Parathyroid adenoma (tissue), 2 donors: ENCODE results near the gene MINK1.

Experiments
- H2AFZ ChIP-seq: fragments of 300-600 bp; sonication (generic); one replicate; pipeline ENCODE4 v1.7.0; 2017; ENCODE audit warnings: antibody characterized with exemption, mild to moderate bottlenecking
- H3K27ac ChIP-seq: fragments of 300-600 bp; sonication (generic); one replicate; pipeline ENCODE4 v1.7.0; 2017
- H3K27me3 ChIP-seq: fragments of 300-600 bp; sonication (generic); one replicate; pipeline ENCODE4 v1.7.0; 2017; ENCODE audit warnings: low read length; ENCODE audit not compliant: control insufficient read depth, insufficient read depth
- H3K36me3 ChIP-seq: fragments of 300-600 bp; sonication (generic); one replicate; pipeline ENCODE4 v1.7.0; 2017; ENCODE audit warnings: low read length; ENCODE audit not compliant: control insufficient read depth, insufficient read depth
- H3K4me1 ChIP-seq: fragments of 300-600 bp; sonication (generic); one replicate; pipeline ENCODE4 v1.7.0; 2017; ENCODE audit warnings: control low read depth
- H3K4me2 ChIP-seq: fragments of 300-600 bp; sonication (generic); one replicate; pipeline ENCODE4 v1.7.0; 2017; ENCODE audit warnings: low read length
- H3K4me3 ChIP-seq: fragments of 300-600 bp; sonication (generic); one replicate; pipeline ENCODE4 v1.7.0; 2017; ENCODE audit warnings: low read depth, low read length
- H3K79me2 ChIP-seq: fragments of 300-600 bp; sonication (generic); one replicate; pipeline ENCODE4 v1.7.0; 2017; ENCODE audit warnings: control low read depth
- H3K9ac ChIP-seq: fragments of 300-600 bp; sonication (generic); one replicate; pipeline ENCODE4 v1.7.0; 2017; ENCODE audit warnings: mild to moderate bottlenecking
- H3K9me3 ChIP-seq: fragments of 300-600 bp; sonication (generic); one replicate; pipeline ENCODE4 v1.7.0; 2017; ENCODE audit warnings: low read length; ENCODE audit not compliant: control insufficient read depth
- TF ChIP-seq, protein P1 (sequence below): fragments of 300-600 bp; sonication (generic); IDR thresholded peaks from one replicate; pipeline ENCODE4 v1.7.0; 2017; ENCODE audit warnings: antibody characterized with exemption, mild to moderate bottlenecking
- donor health status: primary hyperparathyroidism.

MINK1 gene

GRCh38 chr17:4886830-4887229 lies 53.7 kb downstream of the MINK1 start:
- no peak overlapping the region for H3K4me2 ChIP-seq
- no peaks in the 10 kb centered on the region for H3K9me3 ChIP-seq
- H3K27ac ChIP-seq: no peak overlapping the region
- H3K4me1 ChIP-seq: no peaks in the 10 kb centered on the region
- H3K9ac ChIP-seq: no peak overlapping the region
- no peaks in the 10 kb centered on the region for H3K36me3 ChIP-seq
- H3K27me3 ChIP-seq: no peaks in the 10 kb centered on the region
- H3K4me3 ChIP-seq: no peak overlapping the region
- no peak overlapping the region for H2AFZ ChIP-seq
- TF ChIP-seq, protein P1, sequence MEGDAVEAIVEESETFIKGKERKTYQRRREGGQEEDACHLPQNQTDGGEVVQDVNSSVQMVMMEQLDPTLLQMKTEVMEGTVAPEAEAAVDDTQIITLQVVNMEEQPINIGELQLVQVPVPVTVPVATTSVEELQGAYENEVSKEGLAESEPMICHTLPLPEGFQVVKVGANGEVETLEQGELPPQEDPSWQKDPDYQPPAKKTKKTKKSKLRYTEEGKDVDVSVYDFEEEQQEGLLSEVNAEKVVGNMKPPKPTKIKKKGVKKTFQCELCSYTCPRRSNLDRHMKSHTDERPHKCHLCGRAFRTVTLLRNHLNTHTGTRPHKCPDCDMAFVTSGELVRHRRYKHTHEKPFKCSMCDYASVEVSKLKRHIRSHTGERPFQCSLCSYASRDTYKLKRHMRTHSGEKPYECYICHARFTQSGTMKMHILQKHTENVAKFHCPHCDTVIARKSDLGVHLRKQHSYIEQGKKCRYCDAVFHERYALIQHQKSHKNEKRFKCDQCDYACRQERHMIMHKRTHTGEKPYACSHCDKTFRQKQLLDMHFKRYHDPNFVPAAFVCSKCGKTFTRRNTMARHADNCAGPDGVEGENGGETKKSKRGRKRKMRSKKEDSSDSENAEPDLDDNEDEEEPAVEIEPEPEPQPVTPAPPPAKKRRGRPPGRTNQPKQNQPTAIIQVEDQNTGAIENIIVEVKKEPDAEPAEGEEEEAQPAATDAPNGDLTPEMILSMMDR: no peak
- peaks cover 6% of the 10 kb centered on the region for H3K79me2 ChIP-seq

GRCh38 chr17:4887581-4887980 lies 54.4 kb downstream of the MINK1 start:
- no peak overlapping the region for H3K4me3 ChIP-seq
- no peak overlapping the region for H3K9ac ChIP-seq
- H3K9me3 ChIP-seq: no peaks in the 10 kb centered on the region
- H3K27me3 ChIP-seq: no peaks in the 10 kb centered on the region
- H3K79me2 ChIP-seq: peaks cover 2% of the 10 kb centered on the region
- no peak overlapping the region for H3K4me2 ChIP-seq
- TF ChIP-seq, protein P1: no peak
- no peaks in the 10 kb centered on the region for H3K4me1 ChIP-seq
- no peaks in the 10 kb centered on the region for H3K36me3 ChIP-seq
- no peak overlapping the region for H3K27ac ChIP-seq
- H2AFZ ChIP-seq: no peak overlapping the region

- Histone ChIP-seq H3K79me2 (no peaks in the 10 kb centered on the region), H3K4me2 (no peak overlapping the region), H3K27me3 (no peaks in the 10 kb centered on the region), H2AFZ (no peak overlapping the region), H3K4me1 (no peaks in the 10 kb centered on the region), H3K36me3 (no peaks in the 10 kb centered on the region), H3K4me3 (no peak overlapping the region), H3K27ac (no peak overlapping the region), H3K9ac (no peak overlapping the region), H3K9me3 (no peaks in the 10 kb centered on the region)
- TF ChIP-seq, protein P1: no peak
Observed at GRCh38 chr17:4891411-4892410, 58.6 kb downstream of the MINK1 start.

GRCh38 chr17:4892499-4893221 lies 59.5 kb downstream of the MINK1 start:
- Histone ChIP-seq H3K36me3 (no peaks in the 10 kb centered on the region), H3K4me2 (no peak overlapping the region), H3K79me2 (no peaks in the 10 kb centered on the region), H3K4me1 (no peaks in the 10 kb centered on the region), H2AFZ (no peak overlapping the region), H3K27ac (no peak overlapping the region), H3K4me3 (no peak overlapping the region), H3K9ac (no peak overlapping the region), H3K27me3 (no peaks in the 10 kb centered on the region), H3K9me3 (no peaks in the 10 kb centered on the region)
- TF ChIP-seq, protein P1: no peak
